Heart left ventricle (tissue), 11 donors: Measurements from ENCODE around the gene PMPCB. TPM values are rescaled to one million over a fixed set of nuclear protein-coding genes. Genes with fewer than 3 reads are reported as not detected.

Experiments used
- polyA plus RNA-seq, 2 donors: library from polyadenylated mRNA; stranded (reverse); fragments of 200-250 nt; gene quantifications; one replicate each; pipeline ENCODE4 v1.2.3, GENCODE V29; 2013
- total RNA-seq, 9 donors: library from RNA; depleted of rRNA in 2 of 9; stranded (reverse); fragments of >200 nt in 2 of 9; fragmentation: NEBNext Ultra II Directional in 3 of 9; extraction: Animal tissue kit (Norgen Biotek cat#: 25700) in 3 of 9; gene quantifications; one replicate each; pipeline versions ENCODE4 v1.1.0 to v1.2.4, GENCODE V29; 2016 to 2023
- donor health status: ischemic (EF 13 %, LVEDD 7.1; RV severe dilation, severe dysfunction).
- donor health status: healthy with polysubstance abuse.
- donor health status: DM: no; HTN: yes; CAD: no.
- donor health status: DM: no; HTN: no; CAD: no.
- donor health status: ischemic (EF 25% LVEDD 5.7; RV mildly dilated, moderate dysfunction).
- donor health status: healthy.
- donor health status: DM: yes; HTN: yes; CAD: no.
- donor health status: PGD.
- donor health status: nonischemic (EF 23%, LVEDD 6.1; RV moderate dilation, normal function).

Gene PMPCB
- total and polyA plus RNA-seq, 11 donors = 57.4 to 95.7 (median 72.7) TPM

Other genes starting within 250 kb of the PMPCB start
- gene FBXL13, start 222.6 kb upstream of the PMPCB start, total RNA-seq = 1 to 10 TPM in 2 of 9 donors, under 1 TPM in 6, not detected in 1; 0.16 to 1.2 (median 0.55) TPM
- under 1 TPM; 0.19 to 0.36 TPM for gene FBXL13, start 222.6 kb upstream of the PMPCB start, polyA plus RNA-seq
- gene ARMC10, start 222.3 kb upstream of the PMPCB start, total RNA-seq = 10 to 100 TPM; 13.5 to 29.7 (median 24.9) TPM
- 10 to 100 TPM; 13.4 to 28.7 TPM for gene ARMC10, start 222.3 kb upstream of the PMPCB start, polyA plus RNA-seq
- 10 to 100 TPM in 2 of 9 donors, 1 to 10 TPM in 7; 5.5 to 12.8 (median 8.4) TPM for gene NAPEPLD, start 148.3 kb upstream of the PMPCB start, total RNA-seq
- gene NAPEPLD, start 148.3 kb upstream of the PMPCB start, polyA plus RNA-seq = 1 to 10 TPM; 3.3 to 3.7 TPM
- 10 to 100 TPM in 8 of 9 donors, 1 to 10 TPM in 1; 6.9 to 18.3 (median 13.2) TPM for gene DNAJC2, start 47.3 kb downstream of the PMPCB start, total RNA-seq
- gene DNAJC2, start 47.3 kb downstream of the PMPCB start, polyA plus RNA-seq = 10 to 100 TPM; 18.7 to 24.5 TPM
- 100 to 1,000 TPM; 110 to 142 (median 123) TPM for gene PSMC2, start 50.2 kb downstream of the PMPCB start, total RNA-seq
- gene PSMC2, start 50.2 kb downstream of the PMPCB start, polyA plus RNA-seq = 100 to 1,000 TPM in 1 of 2 donors, 10 to 100 TPM in 1; 87.7 to 214 TPM
- gene SLC26A5, start 148.8 kb downstream of the PMPCB start, total RNA-seq = not detected
- not detected for gene SLC26A5, start 148.8 kb downstream of the PMPCB start, polyA plus RNA-seq